Neural crest cell (in vitro differentiated cells): ENCODE results near the gene ICA1. TPM values are rescaled to one million over a fixed set of nuclear protein-coding genes. Genes with fewer than 3 reads are reported as not detected.

ENCODE experiments used
- DNase-seq: peaks from one replicate; pipeline ENCODE4 v3.0.0; 2021; ENCODE audit warnings: low read depth, mixed read lengths, low spot score
- H3K27ac Mint-ChIP-seq: one replicate; pipeline ENCODE4 v1.8.0; 2021; ENCODE audit warnings: mild to moderate bottlenecking, mixed read lengths; ENCODE audit not compliant: unreplicated experiment
- H3K27me3 Mint-ChIP-seq: 2 replicates; pipeline ENCODE4 v1.8.0; 2021; ENCODE audit warnings: low read depth, mild to moderate bottlenecking, mixed read lengths
- H3K36me3 Mint-ChIP-seq: 2 replicates; pipeline ENCODE4 v1.8.0; 2021; ENCODE audit warnings: low read depth, mild to moderate bottlenecking, mixed read lengths
- H3K4me1 Mint-ChIP-seq: 2 replicates; pipeline ENCODE4 v1.8.0; 2021; ENCODE audit warnings: mixed read lengths
- H3K4me3 Mint-ChIP-seq: one replicate; pipeline ENCODE4 v1.8.0; 2021; ENCODE audit warnings: mild to moderate bottlenecking, mixed read lengths
- H3K9me3 Mint-ChIP-seq: 2 replicates; pipeline ENCODE4 v1.8.0; 2021; ENCODE audit warnings: mixed read lengths
- CTCF ChIP-seq: fragments of 200-600 bp; sonication (generic); conservative IDR thresholded peaks from 2 replicates; pipeline ENCODE4 v1.5.0; 2021; ENCODE audit warnings: antibody characterized with exemption, mild to moderate bottlenecking
- total RNA-seq: library from RNA; stranded (reverse); gene quantifications from 2 replicates; pipeline ENCODE4 v1.2.1, GENCODE V29; 2021

ICA1 gene
- total RNA-seq, 1 donor from 2014 or later = 4.2 TPM

- Mint-ChIP-seq H3K9me3 (no peaks in the 10 kb centered on the region), H3K27me3 (no peaks in the 10 kb centered on the region), H3K36me3 (peaks cover 2% of the 10 kb centered on the region), H3K4me3 (no peak overlapping the region), H3K4me1 (no peaks in the 10 kb centered on the region), H3K27ac (no peak overlapping the region)
- DNase-seq = no peak
- TF ChIP-seq CTCF = no peak
Observed at GRCh38 chr7:8078418-8078817, 183.5 kb downstream of the ICA1 start.

- no peak for TF ChIP-seq CTCF
- DNase-seq = no peak
- no peaks in the 10 kb centered on the region for H3K9me3 Mint-ChIP-seq
- H3K4me3 Mint-ChIP-seq = no peak overlapping the region
- no peak overlapping the region for H3K27ac Mint-ChIP-seq
- H3K36me3 Mint-ChIP-seq = peaks cover 15% of the 10 kb centered on the region
- no peaks in the 10 kb centered on the region for H3K27me3 Mint-ChIP-seq
- no peaks in the 10 kb centered on the region for H3K4me1 Mint-ChIP-seq
Observed at GRCh38 chr7:8070451-8071180, 191.4 kb downstream of the ICA1 start.

GRCh38 chr7:8068892-8069686 is 192.9 kb downstream of the ICA1 start:
- Mint-ChIP-seq H3K27ac (no peak overlapping the region), H3K27me3 (no peaks in the 10 kb centered on the region), H3K4me3 (no peak overlapping the region), H3K4me1 (no peaks in the 10 kb centered on the region), H3K9me3 (peaks cover 8% of the 10 kb centered on the region), H3K36me3 (peaks cover 26% of the 10 kb centered on the region)
- no peak for DNase-seq
- no peak for TF ChIP-seq CTCF

- no peaks in the 10 kb centered on the region for H3K27me3 Mint-ChIP-seq
- DNase-seq = no peak
- no peaks in the 10 kb centered on the region for H3K4me1 Mint-ChIP-seq
- peaks cover 12% of the 10 kb centered on the region for H3K9me3 Mint-ChIP-seq
- H3K27ac Mint-ChIP-seq = no peak overlapping the region
- H3K36me3 Mint-ChIP-seq = peaks cover 30% of the 10 kb centered on the region
- no peak for TF ChIP-seq CTCF
- no peak overlapping the region for H3K4me3 Mint-ChIP-seq
Observed at GRCh38 chr7:8065356-8065813, 196.6 kb downstream of the ICA1 start.

GRCh38 chr7:8064828-8065227 is 197.1 kb downstream of the ICA1 start:
- H3K36me3 Mint-ChIP-seq = peaks cover 30% of the 10 kb centered on the region
- no peaks in the 10 kb centered on the region for H3K4me1 Mint-ChIP-seq
- no peak overlapping the region for H3K4me3 Mint-ChIP-seq
- no peak for TF ChIP-seq CTCF
- H3K27me3 Mint-ChIP-seq = no peaks in the 10 kb centered on the region
- peaks cover 12% of the 10 kb centered on the region for H3K9me3 Mint-ChIP-seq
- DNase-seq = no peak
- no peak overlapping the region for H3K27ac Mint-ChIP-seq
